Body of pancreas (tissue), 4 donors: ENCODE results near the gene ARHGAP18.

Experiments used
- CTCF ChIP-seq, 7 experiments: fragments of 450-650 bp in 4 of 7; fragments of 200-600 bp in 3 of 7; sonication (generic) in 3 of 7; IDR thresholded peaks; one replicate each; pipeline ENCODE4 v1.5.1; 2016 to 2019; ENCODE audit warnings: antibody characterized with exemption in 7 of 7
- POLR2A ChIP-seq, 3 donors: fragments of 450-650 bp; IDR thresholded peaks; one replicate each; pipeline ENCODE4 v1.6.1; 2016; ENCODE audit warnings: antibody characterized with exemption in 3 of 3, mild to moderate bottlenecking in 2 of 3

GRCh38 chr6:129646642-129647041 lies 63.3 kb downstream of the ARHGAP18 start:
- TF ChIP-seq POLR2A (IDR thresholded peaks at IDR 0.05) = no peak
- no peak for TF ChIP-seq CTCF (IDR thresholded peaks at IDR 0.05)
